ENCODE results near the gene PALM2AKAP2.

Gene PALM2AKAP2

DNA sequence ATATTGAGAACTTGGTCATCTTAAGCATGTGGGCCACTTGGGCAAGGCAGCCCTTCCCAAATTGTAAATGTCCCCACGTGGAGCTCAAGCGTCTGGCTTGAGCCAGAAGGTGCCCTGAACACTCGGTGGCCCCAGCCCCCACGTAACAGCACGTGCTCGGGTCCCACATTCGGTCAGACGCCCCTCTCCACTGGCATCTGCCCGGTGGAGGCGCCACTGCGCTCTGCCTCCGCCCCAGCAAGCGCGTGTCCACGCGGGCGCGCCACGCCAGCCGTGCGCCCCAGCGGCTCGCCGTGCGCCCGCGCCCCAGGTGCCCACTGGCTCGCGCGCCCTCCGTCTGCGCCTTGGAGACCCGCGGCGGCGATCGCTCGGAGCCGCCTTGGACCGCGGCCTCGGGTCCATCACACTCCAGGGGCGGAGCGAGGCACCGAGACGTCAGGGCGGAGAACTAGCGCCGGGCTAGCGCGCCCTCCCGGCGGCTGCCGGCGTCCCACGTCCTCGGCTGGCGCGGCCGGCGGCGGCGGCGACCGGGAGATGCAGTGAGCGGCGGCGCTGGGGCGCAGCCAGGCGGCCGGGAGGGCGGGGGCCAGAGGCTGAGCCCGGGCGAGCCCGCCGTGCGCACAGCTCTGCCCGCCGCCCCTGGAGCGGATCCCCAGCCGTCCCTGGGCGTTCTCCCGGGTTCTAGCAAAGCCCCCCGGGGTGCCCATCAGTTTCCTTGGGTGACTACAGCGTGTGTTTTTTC lies at the start of gene PALM2AKAP2:
TSS of gene PALM2AKAP2 (plus strand) at position 488 of the 742 bp plus-strand sequence. CDS start 291 bp downstream, outside the sequence.
- no peak for DNase-seq (ENCODE audit: low read depth)

DNA sequence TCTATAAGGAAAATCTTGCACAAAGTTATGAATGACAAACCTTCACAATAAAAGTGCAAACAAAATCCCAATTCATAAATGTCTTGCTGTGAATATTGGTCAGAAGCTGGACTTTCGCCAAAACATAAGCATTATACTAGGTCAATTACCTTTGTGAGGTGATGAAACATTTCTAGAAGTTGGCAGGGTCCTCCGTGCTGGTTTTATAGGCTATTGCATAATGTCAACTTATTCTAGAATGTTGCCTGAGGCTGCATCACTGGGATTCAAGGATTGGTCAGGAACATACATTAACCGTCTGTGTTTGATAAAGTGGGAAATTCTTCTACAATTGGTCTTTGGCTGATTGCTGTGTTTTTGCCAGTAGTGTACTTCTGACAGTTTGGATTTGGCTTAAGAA lies 49.8 kb upstream of the PALM2AKAP2 start:
- no peak for DNase-seq (ENCODE audit: low read depth)

DNA sequence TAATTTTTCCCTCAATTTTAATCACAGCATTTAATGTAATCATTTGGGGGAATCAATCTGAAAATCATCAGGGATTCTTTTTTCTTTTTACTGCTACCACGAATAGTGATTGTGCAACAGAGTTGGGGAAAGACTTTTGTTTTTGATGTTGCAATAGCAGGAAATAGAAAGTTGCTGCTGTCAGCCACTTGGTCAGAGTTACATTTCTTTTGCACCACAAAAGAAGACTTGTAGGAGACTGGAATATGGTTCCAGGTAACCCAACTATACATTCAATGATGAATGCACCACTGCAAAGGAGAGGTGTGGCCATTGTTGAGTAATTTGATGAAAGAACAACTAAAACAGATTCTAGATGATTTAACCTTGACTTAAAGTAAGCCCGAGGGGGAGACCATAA lies 46.3 kb upstream of the PALM2AKAP2 start:
- no peak for DNase-seq (ENCODE audit: low read depth)

DNA sequence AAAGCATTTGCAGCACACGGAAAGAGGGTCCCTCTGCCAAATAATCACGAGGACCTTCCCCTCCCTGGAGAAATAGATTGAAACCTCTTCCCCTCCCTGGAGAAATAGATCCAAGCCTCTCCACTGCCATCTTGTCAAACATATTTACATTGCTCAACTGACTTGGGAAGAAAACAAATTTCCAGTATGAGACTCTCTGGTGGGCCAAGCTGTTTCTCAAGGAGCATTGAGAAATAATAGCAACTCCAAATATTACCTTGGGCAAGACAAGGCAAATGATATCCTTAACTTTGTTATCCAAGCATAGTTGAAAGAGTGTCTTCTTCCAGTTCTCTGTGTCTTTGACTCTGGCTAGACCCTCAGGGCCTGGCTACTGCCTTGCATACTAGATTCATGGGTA lies 45.2 kb upstream of the PALM2AKAP2 start:
- DNase-seq (ENCODE audit: low read depth): no peak

DNA sequence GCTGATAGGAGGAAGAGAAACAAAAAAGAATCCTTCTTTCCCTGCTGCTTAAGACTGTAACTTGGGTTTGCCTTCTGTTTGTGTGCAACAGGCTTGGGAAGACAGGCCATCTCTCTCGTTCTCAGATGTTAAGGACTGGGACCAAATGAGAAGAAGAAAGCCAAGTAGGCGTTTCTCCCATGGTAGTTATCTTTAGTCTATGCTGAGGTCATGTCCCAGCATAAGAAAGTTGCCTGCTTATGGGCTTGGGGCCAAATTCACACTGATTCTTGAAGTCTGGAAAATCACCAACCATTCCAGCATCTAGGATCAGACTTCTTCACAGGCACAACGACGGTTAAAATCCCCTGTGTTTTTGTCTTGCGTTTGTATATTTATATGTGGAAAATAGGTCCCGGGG lies 44.2 kb upstream of the PALM2AKAP2 start:
- DNase-seq (ENCODE audit: low read depth): no peak

DNA sequence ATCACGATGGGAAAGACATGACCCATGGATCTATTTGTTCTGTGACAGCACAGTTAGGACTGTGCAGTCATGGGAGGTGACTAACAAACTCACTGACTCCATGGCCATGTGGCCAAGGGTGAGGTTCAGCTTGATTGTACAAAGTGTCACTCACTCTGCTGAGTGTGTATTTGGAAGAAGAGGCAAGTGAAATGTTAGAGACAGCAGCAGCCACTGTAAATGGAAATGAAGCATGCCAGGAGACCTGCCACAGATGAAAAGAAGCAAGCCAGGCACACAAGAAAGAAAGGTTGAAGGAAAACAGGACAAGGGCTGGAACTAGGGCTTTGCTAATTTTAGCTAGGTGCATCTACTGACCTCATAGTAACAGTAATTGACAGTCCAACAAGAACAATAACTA lies 42.7 kb upstream of the PALM2AKAP2 start:
- no peak for DNase-seq (ENCODE audit: low read depth)

DNA sequence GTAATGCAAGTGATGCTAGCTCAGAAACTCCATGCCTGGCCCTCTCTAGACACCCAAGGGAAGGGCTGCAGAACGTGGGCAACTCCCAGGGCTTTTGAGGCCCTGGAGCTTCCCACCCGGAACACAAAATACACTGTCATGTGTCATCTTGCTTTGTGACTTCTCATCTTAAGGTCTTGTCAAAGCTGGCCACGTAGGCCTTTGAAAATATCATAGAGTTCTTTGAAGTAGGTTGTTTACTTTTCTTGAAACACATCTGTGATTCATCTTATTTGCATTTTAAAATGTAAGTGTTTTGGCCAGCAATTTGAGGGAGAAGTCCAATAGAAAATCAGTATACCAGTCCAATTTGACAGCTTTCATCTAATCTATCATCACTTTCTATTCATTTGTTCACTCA lies 40.2 kb upstream of the PALM2AKAP2 start:
- DNase-seq (ENCODE audit: low read depth): no peak

DNA sequence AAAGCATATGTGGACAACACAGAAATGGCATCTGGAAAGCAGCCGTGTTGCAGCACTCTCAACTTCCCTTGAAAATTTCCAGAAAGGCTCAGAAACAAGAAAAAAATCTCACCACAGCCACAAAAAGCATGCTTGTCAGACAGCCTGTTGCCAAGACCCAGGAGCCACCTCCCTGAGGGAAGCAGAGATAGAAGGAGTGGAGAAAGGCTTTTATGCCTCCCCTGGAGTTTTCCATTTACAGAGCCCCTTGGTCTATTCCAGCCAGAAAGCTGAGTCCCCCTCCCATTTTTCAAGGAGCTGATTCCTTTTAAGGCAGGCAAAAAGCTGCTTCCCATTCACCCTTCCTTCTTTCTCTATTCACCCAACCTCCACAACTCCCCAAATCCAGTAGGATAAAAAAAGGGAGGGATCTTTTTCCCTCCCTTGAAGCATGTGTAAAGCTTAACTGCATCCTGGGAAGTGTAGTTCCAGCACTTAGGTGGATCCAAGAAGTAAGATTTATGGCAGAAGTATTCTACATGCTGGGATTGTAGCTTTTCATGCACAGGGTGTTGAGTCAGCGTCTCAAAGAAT lies 37.1 kb upstream of the PALM2AKAP2 start:
- DNase-seq (ENCODE audit: low read depth): no peak

DNA sequence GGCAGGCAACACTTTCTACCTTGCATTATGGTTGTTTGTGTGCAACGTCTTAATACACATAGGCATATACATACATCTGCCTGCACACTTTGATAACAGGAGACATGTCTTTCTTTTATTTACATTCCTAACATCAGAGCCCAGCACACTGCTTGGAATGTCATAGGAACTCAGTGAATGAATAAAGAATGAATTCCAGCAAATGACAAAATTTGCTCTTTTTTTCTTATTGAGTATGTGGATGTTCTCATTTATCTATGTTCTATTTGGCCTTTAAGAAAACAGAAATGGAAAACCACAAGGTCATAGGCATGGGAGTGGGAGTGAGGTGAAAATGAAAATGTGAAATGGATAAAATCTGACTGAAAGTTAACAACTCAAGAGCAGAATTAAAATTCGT lies 36.3 kb upstream of the PALM2AKAP2 start:
- no peak for DNase-seq (ENCODE audit: low read depth)

DNA sequence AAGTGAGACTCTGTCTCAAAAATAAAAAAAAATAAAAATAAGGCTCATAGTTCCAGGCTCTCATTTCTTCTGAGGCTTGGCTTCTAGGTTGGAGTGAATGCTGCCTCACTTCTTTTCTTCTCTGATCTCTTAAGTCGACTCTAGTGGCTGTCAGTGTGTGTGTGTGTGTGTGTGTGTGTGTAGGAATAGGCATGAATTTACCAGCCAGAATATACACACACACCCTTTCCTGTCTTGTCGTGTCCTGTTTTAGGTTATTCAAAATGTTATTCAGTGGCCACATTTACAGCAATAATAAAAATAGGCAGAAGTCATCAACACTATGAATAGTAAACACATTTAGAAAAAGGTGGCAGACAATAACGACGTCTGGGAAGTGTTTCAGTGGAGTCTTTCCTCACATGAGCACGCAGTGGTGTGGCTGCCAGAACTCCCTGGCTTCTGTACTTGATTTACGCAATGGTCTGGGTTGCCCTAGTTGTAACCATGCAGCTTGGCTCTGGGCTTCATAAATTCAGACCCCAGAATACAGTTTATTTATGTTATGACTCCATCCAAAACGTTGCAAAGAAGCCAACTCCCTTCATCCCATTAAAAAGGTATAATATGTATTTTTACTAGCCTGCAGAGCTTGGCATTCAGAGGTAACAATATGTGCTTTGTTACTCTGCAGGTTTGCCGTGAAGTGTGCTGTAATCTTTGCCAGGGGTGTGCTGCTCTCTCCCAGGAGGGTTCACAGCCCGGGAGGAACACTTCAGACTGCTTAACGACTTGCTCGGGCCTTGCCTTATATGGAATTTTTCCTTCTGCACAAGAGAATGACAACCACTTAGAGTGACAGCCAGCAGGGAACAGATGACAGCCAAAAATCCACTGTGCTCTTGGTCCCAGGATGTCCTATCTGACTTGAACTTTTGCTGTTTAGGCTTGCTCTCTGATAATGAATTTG lies 34.4 kb upstream of the PALM2AKAP2 start:
- DNase-seq (ENCODE audit: low read depth): no peak

DNA sequence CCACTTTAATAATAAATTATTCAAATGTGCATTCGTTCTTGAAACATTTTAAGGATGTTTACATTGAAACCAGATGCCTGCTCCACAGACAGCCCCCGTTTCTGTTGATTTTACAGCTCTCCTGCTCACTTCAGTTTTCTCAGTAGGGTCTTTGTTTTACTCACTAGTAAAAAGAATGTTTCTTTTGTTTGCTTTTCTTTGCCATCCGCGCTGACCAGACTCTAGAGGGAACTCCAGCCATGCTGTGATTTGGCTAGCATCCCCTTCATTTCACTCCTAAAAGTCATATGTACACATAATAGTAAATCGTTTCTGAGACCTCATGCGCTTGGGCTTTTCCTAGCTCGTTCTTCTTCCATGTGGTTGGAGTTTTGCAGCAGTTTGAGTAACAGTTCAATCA lies 28.7 kb upstream of the PALM2AKAP2 start:
- DNase-seq (ENCODE audit: low read depth): no peak

DNA sequence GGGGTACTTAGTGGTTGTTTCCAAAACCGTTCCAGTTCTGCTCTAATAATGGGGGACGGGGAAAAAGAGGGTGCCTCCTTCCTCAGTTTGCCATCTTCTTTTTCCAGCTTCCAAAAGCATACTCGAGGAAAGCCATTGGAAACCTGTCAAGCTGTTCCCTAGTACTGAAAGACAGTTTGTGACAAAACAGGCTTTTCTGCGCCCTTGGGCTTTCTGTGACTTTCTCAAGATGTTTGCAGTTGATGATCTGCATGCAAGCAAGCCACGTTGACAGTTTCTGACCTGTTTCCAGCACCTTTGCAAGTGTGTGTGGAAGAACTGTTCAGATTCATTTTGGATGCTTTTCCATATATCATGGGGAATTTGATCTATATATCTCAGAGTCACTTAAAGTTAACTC lies 26.7 kb upstream of the PALM2AKAP2 start:
- DNase-seq (ENCODE audit: low read depth): no peak

DNA sequence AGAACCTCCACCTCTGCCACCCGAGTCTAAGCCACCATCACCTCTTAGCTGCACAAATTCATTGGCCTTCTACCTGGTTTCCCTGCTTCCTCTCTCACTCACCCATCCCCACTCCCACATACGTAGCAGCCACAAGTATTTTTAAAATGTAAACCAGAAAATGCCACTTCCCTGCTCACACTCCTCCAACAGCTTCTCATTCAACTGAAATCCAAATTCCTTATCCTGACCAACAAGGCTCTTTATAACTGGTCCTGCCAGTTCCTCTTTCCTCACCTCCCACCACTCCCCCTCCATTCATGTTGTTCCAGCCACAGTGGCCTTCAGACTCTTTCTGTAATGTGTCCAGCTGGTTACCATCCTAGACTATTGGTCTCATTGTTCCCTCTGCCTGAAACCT lies 25.0 kb upstream of the PALM2AKAP2 start:
- DNase-seq (ENCODE audit: low read depth): no peak

DNA sequence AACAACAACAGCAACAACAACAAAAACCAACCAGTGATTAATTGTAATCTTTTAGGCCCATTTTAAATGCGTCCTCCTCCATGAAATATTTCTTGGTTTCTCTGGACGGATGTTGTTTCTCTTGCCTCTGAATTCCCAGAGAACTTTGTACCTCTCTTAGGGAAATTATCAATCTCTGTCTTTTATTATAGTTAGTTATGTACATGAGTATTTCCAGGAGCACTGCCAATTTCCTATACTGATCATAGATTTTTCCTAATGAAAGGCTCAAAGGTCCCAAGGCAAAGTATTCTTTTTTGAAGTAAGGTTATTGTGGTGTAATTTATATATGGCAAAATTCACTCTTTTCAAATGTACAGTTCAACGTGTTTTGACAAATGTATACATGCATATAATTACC lies 20.4 kb upstream of the PALM2AKAP2 start:
- no peak for DNase-seq (ENCODE audit: low read depth)

DNA sequence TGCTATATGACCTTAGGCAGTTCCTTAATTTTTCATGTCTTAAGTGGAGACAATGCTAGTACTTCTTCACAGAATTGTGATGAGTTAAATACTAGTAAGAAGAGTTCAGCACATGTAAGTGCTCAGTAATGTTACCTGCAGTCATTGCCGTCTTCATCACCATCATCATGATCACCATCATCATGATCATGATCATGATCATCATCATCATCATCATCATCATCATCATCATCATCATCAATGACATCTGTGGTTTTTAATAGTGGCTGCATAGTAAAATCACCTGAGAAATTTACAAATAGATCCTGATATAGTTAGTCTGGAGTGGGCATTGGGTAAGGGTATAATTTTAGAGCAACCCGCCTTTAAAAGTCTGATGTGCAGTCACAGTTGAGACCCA lies 14.7 kb upstream of the PALM2AKAP2 start:
- no peak for DNase-seq (ENCODE audit: low read depth)

DNA sequence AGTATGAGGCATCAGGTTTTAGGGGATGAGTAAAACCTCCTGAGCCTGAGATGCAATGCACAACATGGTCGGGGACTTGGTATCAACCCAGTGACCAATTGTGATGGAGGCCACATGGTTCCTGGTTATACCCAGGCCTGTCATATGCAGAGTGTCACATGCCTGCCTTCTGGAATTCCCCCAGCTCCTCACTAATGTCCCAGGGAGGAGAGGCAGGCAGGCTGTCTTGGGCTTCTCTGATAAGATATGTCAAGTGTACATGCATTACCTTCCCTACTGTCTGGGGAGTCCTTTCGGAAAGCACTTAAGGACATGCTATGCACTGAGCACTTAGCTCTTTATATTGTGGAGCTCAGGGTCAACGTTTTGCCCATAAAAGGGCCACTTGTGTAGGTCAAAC lies 14.2 kb upstream of the PALM2AKAP2 start:
- no peak for DNase-seq (ENCODE audit: low read depth)

DNA sequence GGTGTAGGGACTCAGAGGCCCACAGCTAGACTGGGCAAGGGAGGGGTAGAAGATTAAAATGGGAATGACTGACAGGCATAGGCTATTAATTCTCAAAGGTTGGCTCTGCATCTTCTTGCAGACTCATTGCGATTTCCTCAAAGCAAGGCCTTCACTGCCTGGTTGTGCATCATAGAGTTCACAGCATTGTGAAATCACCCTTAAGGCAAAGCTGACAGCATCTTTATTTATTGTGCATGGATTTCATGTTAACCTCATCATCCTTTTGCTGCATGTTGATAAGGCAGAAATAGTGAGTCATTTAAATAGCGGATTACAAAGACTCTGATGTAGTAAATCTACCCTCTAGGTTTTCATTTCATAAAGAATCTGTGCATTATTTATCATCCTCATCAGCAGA lies 13.6 kb upstream of the PALM2AKAP2 start:
- no peak for DNase-seq (ENCODE audit: low read depth)

DNA sequence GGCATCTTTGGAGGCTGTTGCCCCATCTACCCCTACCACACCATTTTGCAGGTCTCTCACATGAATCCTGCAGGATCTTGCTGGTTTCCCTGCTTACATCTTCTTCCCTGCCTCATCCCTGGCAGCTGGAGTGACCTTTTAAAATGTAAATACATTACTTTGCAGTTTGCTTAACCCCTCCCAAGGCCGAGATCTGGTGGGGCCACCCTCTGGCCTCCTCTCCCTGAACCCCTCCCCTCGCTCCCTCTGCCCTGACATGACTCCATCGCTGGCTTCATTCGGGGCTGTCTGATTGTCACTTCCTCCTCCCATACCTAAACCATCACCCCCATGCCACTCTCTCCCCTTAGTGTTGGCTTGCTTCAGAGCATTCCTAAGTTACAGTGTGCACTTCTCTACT lies 12.6 kb upstream of the PALM2AKAP2 start:
- no peak for DNase-seq (ENCODE audit: low read depth)

DNA sequence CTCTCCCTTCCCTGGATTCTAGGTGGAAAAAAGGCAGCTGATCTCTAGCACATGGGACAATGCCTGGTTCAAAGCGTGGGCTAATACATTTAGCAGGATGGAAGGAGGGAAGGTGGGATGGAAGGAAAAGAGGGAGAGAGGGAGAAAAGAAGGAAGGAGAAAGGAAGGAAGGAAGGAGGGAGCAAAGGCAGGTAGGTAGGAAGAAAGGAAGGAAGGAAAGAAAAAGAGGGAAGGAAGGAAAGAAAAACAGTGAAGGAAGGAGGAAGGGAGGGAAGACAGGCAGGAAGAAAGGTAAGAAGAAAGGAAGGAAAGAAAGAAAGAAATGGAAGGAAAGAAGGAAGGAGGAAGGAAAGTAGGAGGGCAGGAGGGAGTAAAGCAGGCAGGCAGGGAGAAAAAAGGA lies 12.2 kb upstream of the PALM2AKAP2 start:
- DNase-seq (ENCODE audit: low read depth): no peak

DNA sequence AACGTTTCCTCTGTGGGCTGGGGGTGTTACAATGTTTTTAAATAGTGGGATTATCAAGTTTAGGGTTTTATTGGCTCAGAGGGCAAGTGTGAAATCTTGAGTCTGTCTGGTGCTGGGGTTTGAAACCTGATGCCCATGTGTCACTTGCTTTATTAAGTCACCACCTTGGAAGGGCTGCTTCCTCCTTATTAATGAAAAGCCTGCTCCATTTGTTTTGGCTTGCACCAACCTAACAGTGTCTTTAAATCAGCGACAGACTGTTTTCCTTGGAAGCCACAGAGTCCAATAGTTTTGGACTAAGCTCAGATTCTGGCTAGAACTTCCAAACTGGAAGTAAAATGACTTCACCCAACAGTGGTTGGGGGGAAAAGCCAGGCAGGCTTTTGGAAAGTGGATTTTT lies 10.7 kb upstream of the PALM2AKAP2 start:
- no peak for DNase-seq (ENCODE audit: low read depth)

DNA sequence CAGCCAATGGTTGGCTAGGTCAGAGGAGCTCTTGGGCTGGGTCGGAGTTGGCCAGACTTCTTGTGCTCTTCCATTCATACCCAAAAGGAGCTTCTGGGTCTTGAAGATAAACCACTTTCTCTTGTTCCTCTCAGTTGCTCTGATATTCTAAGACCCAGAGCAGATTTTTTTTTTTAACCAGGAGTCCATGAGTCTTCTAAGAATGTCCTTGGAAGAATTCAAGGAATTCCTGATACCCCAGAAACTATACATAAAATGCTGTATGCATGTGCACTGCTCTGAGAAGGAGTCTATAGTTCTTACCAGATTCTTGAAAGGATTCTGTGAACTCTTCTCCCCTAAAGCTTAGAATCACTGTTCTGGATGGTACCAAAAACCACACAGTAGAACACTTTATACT lies 9.9 kb upstream of the PALM2AKAP2 start:
- DNase-seq (ENCODE audit: low read depth): no peak

DNA sequence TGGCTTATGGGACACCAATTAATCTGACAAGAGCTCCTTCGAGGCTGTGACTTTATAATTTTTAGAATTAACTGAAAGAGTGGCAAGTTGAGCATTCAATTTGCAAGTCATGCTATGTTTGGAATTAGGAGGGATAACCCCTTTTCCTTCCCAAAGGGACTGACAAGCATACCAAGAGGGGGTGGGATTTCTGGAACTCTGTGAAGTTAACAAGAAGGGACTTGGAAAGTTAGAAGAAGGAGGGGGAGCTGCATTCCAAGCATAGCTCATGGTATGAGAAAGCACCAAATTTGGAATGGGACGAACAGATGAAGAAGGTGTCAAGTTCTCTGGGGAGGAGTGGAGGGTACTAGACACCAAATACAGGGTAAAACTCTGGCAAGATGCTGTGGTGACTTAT lies 8.9 kb upstream of the PALM2AKAP2 start:
- DNase-seq (ENCODE audit: low read depth): no peak

All from stimulated activated CD4-positive, alpha-beta T cell treated with anti-CD3 and anti-CD28 coated beads, Interleukin-2, amount 100 ng/mL, for 4 hours (primary cell).